Bronchial epithelial cell (primary cell): Measurements from ENCODE around the gene SIAE. TPM values are rescaled to one million over a fixed set of nuclear protein-coding genes. Genes with fewer than 3 reads are reported as not detected.

Source experiments
- DNase-seq: peaks from one replicate; pipeline ENCODE4 v3.0.0-alpha.2; 2010; ENCODE audit warnings: low read depth
- FAIRE-seq: peaks from 2 replicates; lab custom pipeline; 2011; peaks lifted over from hg19 to GRCh38; lab: Jason Lieb, UNC
- H3K27me3 ChIP-seq: 2 replicates; pipeline ENCODE4 v1.5.1; 2011; ENCODE audit warnings: low read length; ENCODE audit not compliant: control insufficient read depth, insufficient read depth
- H3K36me3 ChIP-seq: 2 replicates; pipeline ENCODE4 v1.5.1; 2011; ENCODE audit warnings: low read length; ENCODE audit not compliant: control insufficient read depth, insufficient read depth
- H3K4me3 ChIP-seq: 2 replicates; pipeline ENCODE4 v1.5.1; 2011; ENCODE audit warnings: mild to moderate bottlenecking, low read depth, low read length, control low read depth
- CTCF ChIP-seq: IDR thresholded peaks from 2 replicates; pipeline ENCODE4 v1.5.1; 2011; ENCODE audit warnings: mild to moderate bottlenecking, moderate library complexity, low read length, control low read depth, inconsistent platforms; ENCODE audit not compliant: insufficient read depth, severe bottlenecking
- total RNA-seq: library from RNA; depleted of rRNA; stranded (reverse); fragments of >200 nt; gene quantifications from 2 replicates; pipeline ENCODE4 v1.2.1, GENCODE V29; 2014

The SIAE gene, protein sequence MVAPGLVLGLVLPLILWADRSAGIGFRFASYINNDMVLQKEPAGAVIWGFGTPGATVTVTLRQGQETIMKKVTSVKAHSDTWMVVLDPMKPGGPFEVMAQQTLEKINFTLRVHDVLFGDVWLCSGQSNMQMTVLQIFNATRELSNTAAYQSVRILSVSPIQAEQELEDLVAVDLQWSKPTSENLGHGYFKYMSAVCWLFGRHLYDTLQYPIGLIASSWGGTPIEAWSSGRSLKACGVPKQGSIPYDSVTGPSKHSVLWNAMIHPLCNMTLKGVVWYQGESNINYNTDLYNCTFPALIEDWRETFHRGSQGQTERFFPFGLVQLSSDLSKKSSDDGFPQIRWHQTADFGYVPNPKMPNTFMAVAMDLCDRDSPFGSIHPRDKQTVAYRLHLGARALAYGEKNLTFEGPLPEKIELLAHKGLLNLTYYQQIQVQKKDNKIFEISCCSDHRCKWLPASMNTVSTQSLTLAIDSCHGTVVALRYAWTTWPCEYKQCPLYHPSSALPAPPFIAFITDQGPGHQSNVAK
- 9.0 and 10.8 TPM in 2 replicates for total RNA-seq

DNA sequence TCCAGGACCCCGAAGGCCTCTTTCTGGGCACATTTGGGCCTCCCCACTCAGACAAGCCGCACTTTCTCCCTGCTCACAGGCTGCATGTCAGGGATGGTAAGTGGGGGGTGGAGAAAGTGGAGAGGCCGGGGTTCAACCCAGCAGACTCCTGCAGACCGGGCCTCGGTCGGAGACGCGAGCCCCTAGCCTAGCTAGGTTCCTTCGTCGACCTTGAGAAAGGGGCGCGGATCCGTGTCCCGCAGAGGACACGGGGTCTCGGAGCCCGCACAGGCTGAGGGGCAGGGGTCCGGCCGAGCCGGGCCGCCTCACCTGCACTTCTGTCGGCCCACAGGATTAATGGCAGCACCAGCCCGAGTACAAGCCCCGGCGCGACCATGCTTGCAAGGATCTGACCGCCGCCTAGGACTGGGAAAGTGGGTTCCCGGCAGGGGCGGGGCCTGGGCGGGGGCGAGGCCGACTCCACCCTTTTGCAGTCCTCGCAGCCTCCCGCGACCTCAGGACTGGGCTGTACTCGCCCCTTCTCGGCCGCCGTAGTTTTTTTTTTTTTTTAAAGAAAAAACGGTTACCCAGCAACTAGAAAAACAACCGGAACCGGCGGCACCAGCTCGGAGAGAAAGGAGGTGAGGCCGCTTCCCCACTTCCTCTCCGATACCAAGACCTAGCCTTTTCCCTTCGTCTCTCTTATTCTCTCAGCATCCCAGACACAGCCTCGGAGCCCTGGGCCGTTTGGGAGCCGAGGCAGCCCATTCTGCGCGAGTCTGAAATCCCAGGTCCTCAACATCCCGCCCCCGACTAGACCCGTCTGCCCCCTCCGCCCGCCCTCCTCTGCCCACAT is at the start of gene SIAE, which contains the start of gene SPA17:
TSS of gene SIAE (minus strand) at position 407 of the 835 bp plus-strand sequence. CDS start at position 376, 31 bp downstream.
TSS of gene SPA17 (plus strand) at position 572 of the 835 bp plus-strand sequence. CDS start 1,361 bp downstream, outside the sequence.
- no peak for FAIRE-seq
- peak; percentile 89 for DNase-seq
- Histone ChIP-seq H3K4me3 (peak within 1 kb of the TSS; percentile 74), H3K36me3 (no peaks in the 10 kb centered on the region), H3K27me3 (no peaks in the 10 kb centered on the region)
- TF ChIP-seq CTCF, result no peak

DNA sequence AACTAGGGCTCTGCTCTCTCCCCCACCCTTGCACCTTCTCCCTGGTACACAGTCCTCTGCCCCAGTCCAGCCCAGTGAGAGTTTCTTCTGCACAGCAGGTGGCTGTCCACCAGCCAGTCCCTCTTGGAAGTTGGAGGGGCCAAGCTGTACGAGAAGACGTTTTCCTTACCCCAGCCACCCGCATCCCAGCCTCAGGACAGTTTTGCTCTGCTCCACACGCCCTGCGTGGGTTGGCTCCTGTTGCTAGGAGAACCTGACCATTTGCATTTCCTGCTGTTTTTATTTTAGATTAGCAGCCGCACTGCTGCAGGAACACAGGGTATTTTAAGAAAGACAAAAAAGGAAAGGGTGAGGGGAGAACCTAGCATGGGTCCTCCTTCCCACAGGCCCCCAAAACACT is 48.6 kb upstream of the SIAE start:
- H3K4me3 ChIP-seq, result no peak overlapping the region
- no peak for FAIRE-seq
- DNase-seq, result no peak
- H3K27me3 ChIP-seq, result no peaks in the 10 kb centered on the region
- no peak for TF ChIP-seq CTCF
- H3K36me3 ChIP-seq, result no peaks in the 10 kb centered on the region

DNA sequence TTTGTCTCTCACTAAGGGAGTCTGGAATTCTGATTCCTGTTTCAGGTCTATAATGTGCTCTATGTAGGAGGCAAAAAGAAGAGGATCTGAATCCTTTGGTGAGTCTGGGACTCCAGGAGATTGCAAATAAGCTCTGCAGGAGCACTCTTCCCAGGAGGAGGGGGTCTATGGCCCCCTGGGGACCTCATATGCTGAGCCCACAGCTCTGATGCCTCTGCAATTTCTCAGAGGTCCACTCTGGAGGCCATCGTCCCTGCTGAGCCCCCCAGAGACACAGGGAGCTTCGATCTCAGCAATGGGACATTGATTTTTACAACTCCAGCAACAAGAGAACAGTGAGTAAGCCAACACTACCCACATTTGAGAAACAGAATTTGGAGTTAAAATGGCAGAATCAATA is 46.0 kb upstream of the SIAE start:
- FAIRE-seq, result no peak
- no peaks in the 10 kb centered on the region for H3K27me3 ChIP-seq

DNA sequence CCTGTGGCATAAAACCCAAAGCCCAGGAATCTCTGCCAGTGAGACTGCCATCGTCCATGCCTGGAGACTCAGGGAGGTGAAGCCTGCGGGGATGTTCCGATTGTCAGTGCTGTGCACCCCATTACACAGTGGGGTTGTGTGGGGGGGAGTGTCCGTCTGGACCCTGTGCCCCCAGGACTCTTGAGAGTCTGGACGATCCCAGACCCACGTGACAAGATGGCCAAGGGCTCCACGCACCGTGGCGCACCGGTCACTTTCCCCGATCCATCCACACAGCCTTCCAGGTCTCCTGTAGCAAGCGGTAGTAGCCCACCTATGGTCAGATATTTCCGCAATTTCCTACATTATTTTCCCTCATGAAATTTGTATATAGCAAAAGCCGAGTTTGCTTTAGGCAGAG is 45.3 kb upstream of the SIAE start:
- DNase-seq, result no peak
- no peak for FAIRE-seq
- Histone ChIP-seq H3K27me3 (no peaks in the 10 kb centered on the region), H3K36me3 (no peaks in the 10 kb centered on the region), H3K4me3 (no peak overlapping the region)
- no peak for TF ChIP-seq CTCF

More for the DNA sequence above, 46.0 kb upstream of the SIAE start:
- Histone ChIP-seq H3K4me3 (no peak overlapping the region), H3K36me3 (no peaks in the 10 kb centered on the region)
- no peak for DNase-seq
- no peak for TF ChIP-seq CTCF

- FAIRE-seq (no peak), DNase-seq (peak; percentile 10)
- no peak for TF ChIP-seq CTCF
- H3K36me3 ChIP-seq, result no peaks in the 10 kb centered on the region
- H3K4me3 ChIP-seq, result peak overlapping the region; percentile 34
- H3K27me3 ChIP-seq, result no peaks in the 10 kb centered on the region
Measured at GRCh38 chr11:124717786-124718651, 44.5 kb upstream of the SIAE start.
